MM.1S (cell line): ENCODE measurements around the gene KRT78.

ENCODE experiments used
- DNase-seq: peaks from one replicate; pipeline ENCODE4 v3.0.0-alpha.2; 2015
- H2AFZ ChIP-seq: fragments of 300-600 bp; sonication (generic); 2 replicates; pipeline ENCODE4 v1.6.0; 2016; ENCODE audit warnings: antibody characterized with exemption, low read length
- H3F3A ChIP-seq: fragments of 300-600 bp; sonication (generic); 2 replicates; pipeline ENCODE4 v1.6.1; 2016; ENCODE audit warnings: mild to moderate bottlenecking, antibody characterized with exemption, low read length, moderate library complexity, mixed read lengths; ENCODE audit not compliant: insufficient read depth
- H3K27ac ChIP-seq: fragments of 300-600 bp; sonication (generic); 2 replicates; pipeline ENCODE4 v1.5.1; 2016; ENCODE audit warnings: mild to moderate bottlenecking, low read length
- H3K27me3 ChIP-seq: fragments of 300-600 bp; sonication (generic); replicated peaks from 2 replicates; pipeline ENCODE4 v1.6.0; 2016; ENCODE audit warnings: low read length; ENCODE audit not compliant: insufficient read depth
- H3K36me3 ChIP-seq: fragments of 300-600 bp; sonication (generic); replicated peaks from 2 replicates; pipeline ENCODE4 v1.6.1; 2016; ENCODE audit warnings: mild to moderate bottlenecking, low read length, mixed read lengths; ENCODE audit not compliant: insufficient read depth
- H3K4me1 ChIP-seq: fragments of 300-600 bp; sonication (generic); 2 replicates; pipeline ENCODE4 v1.6.1; 2016; ENCODE audit warnings: low read length, mixed read lengths
- H3K4me2 ChIP-seq: fragments of 300-600 bp; sonication (generic); 2 replicates; pipeline ENCODE4 v1.6.0; 2016; ENCODE audit warnings: low read depth, low read length
- H3K4me3 ChIP-seq: fragments of 300-600 bp; sonication (generic); 2 replicates; pipeline ENCODE4 v1.5.1; 2016; ENCODE audit warnings: low read length, mixed read lengths
- H3K79me2 ChIP-seq: fragments of 300-600 bp; sonication (generic); 2 replicates; pipeline ENCODE4 v1.6.1; 2016; ENCODE audit warnings: mixed run types, low read length, mixed read lengths
- H3K9ac ChIP-seq: fragments of 300-600 bp; sonication (generic); 2 replicates; pipeline ENCODE4 v1.6.1; 2016; ENCODE audit warnings: low read length, mixed read lengths
- H3K9me2 ChIP-seq: fragments of 300-600 bp; sonication (generic); replicated peaks from 2 replicates; pipeline ENCODE4 v1.6.1; 2016; ENCODE audit warnings: mild to moderate bottlenecking, low read length, mixed read lengths; ENCODE audit not compliant: insufficient read depth
- H3K9me3 ChIP-seq: fragments of 300-600 bp; sonication (generic); replicated peaks from 2 replicates; pipeline ENCODE4 v1.6.1; 2016; ENCODE audit warnings: mild to moderate bottlenecking, low read length, mixed read lengths; ENCODE audit not compliant: insufficient read depth
- H4K20me1 ChIP-seq: fragments of 300-600 bp; sonication (generic); 2 replicates; pipeline ENCODE4 v1.6.1; 2016; ENCODE audit warnings: mild to moderate bottlenecking, low read length, moderate library complexity, mixed read lengths; ENCODE audit not compliant: insufficient read depth
- CTCF ChIP-seq: fragments of 300-600 bp; sonication (generic); IDR thresholded peaks from 2 replicates; pipeline ENCODE4 v1.5.1; 2016; ENCODE audit warnings: antibody characterized with exemption, low read length, mixed read lengths
- EZH2 ChIP-seq: fragments of 300-600 bp; sonication (generic); optimal IDR thresholded peaks from 2 replicates; pipeline ENCODE3; 2017; ENCODE audit warnings: low read depth, mild to moderate bottlenecking, antibody characterized with exemption, low read length, mixed read lengths
- EZH2phosphoT487 ChIP-seq: fragments of 300-600 bp; sonication (generic); IDR thresholded peaks from 2 replicates; pipeline ENCODE4 v1.6.1; 2018; ENCODE audit warnings: antibody characterized with exemption, low read length

The KRT78 gene

GRCh38 chr12:52835271-52836041 is 13.3 kb downstream of the KRT78 start:
- Histone ChIP-seq H3K9me2 (no peaks in the 10 kb centered on the region), H3F3A (no peaks in the 10 kb centered on the region), H3K36me3 (no peaks in the 10 kb centered on the region), H3K9me3 (no peaks in the 10 kb centered on the region), H4K20me1 (no peaks in the 10 kb centered on the region), H2AFZ (no peak overlapping the region), H3K9ac (no peak overlapping the region), H3K27me3 (peaks cover 99% of the 10 kb centered on the region), H3K4me3 (no peak overlapping the region), H3K27ac (no peak overlapping the region), H3K4me1 (no peaks in the 10 kb centered on the region), H3K79me2 (no peaks in the 10 kb centered on the region), H3K4me2 (no peak overlapping the region)
- no peak for TF ChIP-seq CTCF
- TF ChIP-seq EZH2phosphoT487: no peak
- no peak for TF ChIP-seq EZH2
- DNase-seq: no peak

GRCh38 chr12:52834727-52835001 is 14.1 kb downstream of the KRT78 start:
- Histone ChIP-seq H3K9me3 (no peaks in the 10 kb centered on the region), H3K4me3 (no peak overlapping the region), H3K4me2 (no peak overlapping the region), H3K9ac (no peak overlapping the region), H3K4me1 (no peaks in the 10 kb centered on the region), H3K79me2 (no peaks in the 10 kb centered on the region), H3K36me3 (no peaks in the 10 kb centered on the region), H3K9me2 (no peaks in the 10 kb centered on the region), H3K27ac (no peak overlapping the region), H4K20me1 (no peaks in the 10 kb centered on the region), H3F3A (no peaks in the 10 kb centered on the region), H2AFZ (no peak overlapping the region), H3K27me3 (peaks cover 99% of the 10 kb centered on the region)
- no peak for TF ChIP-seq CTCF
- no peak for TF ChIP-seq EZH2
- no peak for TF ChIP-seq EZH2phosphoT487
- DNase-seq: no peak

- Histone ChIP-seq H3F3A (no peaks in the 10 kb centered on the region), H3K36me3 (no peaks in the 10 kb centered on the region), H3K4me3 (no peak within 1 kb of the TSS), H2AFZ (no peak within 1 kb of the TSS), H3K9me2 (no peaks in the 10 kb centered on the region), H3K27ac (no peak within 1 kb of the TSS), H4K20me1 (no peaks in the 10 kb centered on the region), H3K9me3 (no peaks in the 10 kb centered on the region), H3K79me2 (no peaks in the 10 kb centered on the region), H3K9ac (no peak within 1 kb of the TSS), H3K4me2 (no peak within 1 kb of the TSS), H3K4me1 (no peaks in the 10 kb centered on the region), H3K27me3 (peaks cover 99% of the 10 kb centered on the region)
- TF ChIP-seq EZH2: no peak
- DNase-seq: no peak
Measured at GRCh38 chr12:52833922-52834726, 14.7 kb downstream of the KRT78 start, which contains the start of gene KRT79. TSS of gene KRT79 (minus strand) at chr12:52834311. CDS start at chr12:52834260, 51 bp downstream.
